ENCODE results near the gene ALLC. TPM values are rescaled to one million over a fixed set of nuclear protein-coding genes. Genes with fewer than 3 reads are reported as not detected.

The ALLC gene
- total and polyA plus RNA-seq, 7 donors: not detected

- no peak for ATAC-seq
- Histone ChIP-seq H3K4me3 (no peak overlapping the region), H3K4me1 (no peaks in the 10 kb centered on the region), H3K27ac (no peak overlapping the region), H3K36me3 (ENCODE audit: insufficient read depth in 1 of 2, low read depth in 1 of 2) (no peaks in the 10 kb centered on the region), H3K27me3 (ENCODE audit: insufficient read depth in 3 of 3, low read length in 2 of 3) (peaks cover 0 to 48% (median 11%) of the 10 kb centered on the region in 3 donors), H3K9me3 (no peaks in the 10 kb centered on the region)
- 66 to 79% (median 75%) methylated on average over 5 of the region's 5 CpGs for WGBS, 3 donors
- TF ChIP-seq, protein P1, sequence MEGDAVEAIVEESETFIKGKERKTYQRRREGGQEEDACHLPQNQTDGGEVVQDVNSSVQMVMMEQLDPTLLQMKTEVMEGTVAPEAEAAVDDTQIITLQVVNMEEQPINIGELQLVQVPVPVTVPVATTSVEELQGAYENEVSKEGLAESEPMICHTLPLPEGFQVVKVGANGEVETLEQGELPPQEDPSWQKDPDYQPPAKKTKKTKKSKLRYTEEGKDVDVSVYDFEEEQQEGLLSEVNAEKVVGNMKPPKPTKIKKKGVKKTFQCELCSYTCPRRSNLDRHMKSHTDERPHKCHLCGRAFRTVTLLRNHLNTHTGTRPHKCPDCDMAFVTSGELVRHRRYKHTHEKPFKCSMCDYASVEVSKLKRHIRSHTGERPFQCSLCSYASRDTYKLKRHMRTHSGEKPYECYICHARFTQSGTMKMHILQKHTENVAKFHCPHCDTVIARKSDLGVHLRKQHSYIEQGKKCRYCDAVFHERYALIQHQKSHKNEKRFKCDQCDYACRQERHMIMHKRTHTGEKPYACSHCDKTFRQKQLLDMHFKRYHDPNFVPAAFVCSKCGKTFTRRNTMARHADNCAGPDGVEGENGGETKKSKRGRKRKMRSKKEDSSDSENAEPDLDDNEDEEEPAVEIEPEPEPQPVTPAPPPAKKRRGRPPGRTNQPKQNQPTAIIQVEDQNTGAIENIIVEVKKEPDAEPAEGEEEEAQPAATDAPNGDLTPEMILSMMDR (IDR thresholded peaks at IDR 0.05): no peak
- no peak for DNase-seq
- intact Hi-C loops (cut with DNase I): no loop called here
Observed at GRCh38 chr2:3706892-3707291, 48.9 kb downstream of the ALLC start.

GRCh38 chr2:3708576-3708975 is 50.6 kb downstream of the ALLC start:
- Histone ChIP-seq H3K4me3 (no peak overlapping the region), H3K36me3 (ENCODE audit: insufficient read depth in 1 of 2, low read depth in 1 of 2) (no peaks in the 10 kb centered on the region), H3K27me3 (ENCODE audit: insufficient read depth in 3 of 3, low read length in 2 of 3) (peaks cover 0 to 32% (median 4%) of the 10 kb centered on the region in 3 donors), H3K4me1 (no peaks in the 10 kb centered on the region), H3K9me3 (no peaks in the 10 kb centered on the region), H3K27ac (no peak overlapping the region)
- TF ChIP-seq, protein P1 (IDR thresholded peaks at IDR 0.05): no peak
- DNase-seq (no peak), ATAC-seq (no peak)
- intact Hi-C loops (cut with DNase I): no loop called here
- WGBS, 3 donors: 46 to 53% (median 50%) methylated on average over 4 of the region's 4 CpGs

DNA sequence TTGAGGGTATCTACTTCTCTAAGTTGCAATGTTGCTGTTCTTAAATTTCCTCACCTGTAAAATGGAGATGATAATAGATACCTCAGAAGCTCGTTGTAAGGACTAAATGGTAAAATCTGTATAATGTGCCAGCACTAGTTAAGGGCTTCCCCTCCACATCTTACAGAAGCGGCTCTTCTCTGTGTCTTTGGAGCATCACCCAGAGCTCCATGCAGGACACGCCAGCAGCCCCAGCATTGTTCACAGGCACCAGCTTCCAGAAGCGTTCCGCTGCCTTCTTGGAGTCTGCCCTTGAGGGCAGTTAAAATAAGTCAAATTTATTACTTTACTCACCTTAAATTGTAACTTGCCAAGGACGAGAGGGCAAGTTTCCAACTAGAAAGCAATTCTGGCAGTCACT is 51.2 kb downstream of the ALLC start:
- ATAC-seq: no peak
- Histone ChIP-seq H3K36me3 (ENCODE audit: insufficient read depth in 1 of 2, low read depth in 1 of 2) (no peaks in the 10 kb centered on the region), H3K4me3 (no peak overlapping the region), H3K27ac (no peak overlapping the region), H3K4me1 (no peaks in the 10 kb centered on the region), H3K27me3 (ENCODE audit: insufficient read depth in 3 of 3, low read length in 2 of 3) (peaks cover 0 to 27% (median 1%) of the 10 kb centered on the region in 3 donors), H3K9me3 (no peaks in the 10 kb centered on the region)
- intact Hi-C loops (cut with DNase I): no loop called here
- DNase-seq: no peak
- 86 to 91% (median 90%) methylated on average over 6 of the region's 6 CpGs for WGBS, 3 donors
- TF ChIP-seq, protein P1 (IDR thresholded peaks at IDR 0.05): no peak

- peaks cover 0 to 12% (median 1%) of the 10 kb centered on the region in 3 donors for H3K27me3 ChIP-seq (ENCODE audit: insufficient read depth in 3 of 3, low read length in 2 of 3)
- no peak overlapping the region for H3K4me3 ChIP-seq
- 10 to 26% (median 19%) methylated on average over 3 of the region's 3 CpGs for WGBS, 3 donors
- H3K4me1 ChIP-seq: no peaks in the 10 kb centered on the region
- H3K9me3 ChIP-seq: no peaks in the 10 kb centered on the region
- TF ChIP-seq, protein P1 (IDR thresholded peaks at IDR 0.05): no peak
- DNase-seq: no peak
- H3K36me3 ChIP-seq (ENCODE audit: insufficient read depth in 1 of 2, low read depth in 1 of 2): no peaks in the 10 kb centered on the region
- H3K27ac ChIP-seq: no peak overlapping the region
- intact Hi-C loops (cut with DNase I): no loop called here
- ATAC-seq: no peak
Observed at GRCh38 chr2:3712424-3712823, 54.4 kb downstream of the ALLC start.

DNA sequence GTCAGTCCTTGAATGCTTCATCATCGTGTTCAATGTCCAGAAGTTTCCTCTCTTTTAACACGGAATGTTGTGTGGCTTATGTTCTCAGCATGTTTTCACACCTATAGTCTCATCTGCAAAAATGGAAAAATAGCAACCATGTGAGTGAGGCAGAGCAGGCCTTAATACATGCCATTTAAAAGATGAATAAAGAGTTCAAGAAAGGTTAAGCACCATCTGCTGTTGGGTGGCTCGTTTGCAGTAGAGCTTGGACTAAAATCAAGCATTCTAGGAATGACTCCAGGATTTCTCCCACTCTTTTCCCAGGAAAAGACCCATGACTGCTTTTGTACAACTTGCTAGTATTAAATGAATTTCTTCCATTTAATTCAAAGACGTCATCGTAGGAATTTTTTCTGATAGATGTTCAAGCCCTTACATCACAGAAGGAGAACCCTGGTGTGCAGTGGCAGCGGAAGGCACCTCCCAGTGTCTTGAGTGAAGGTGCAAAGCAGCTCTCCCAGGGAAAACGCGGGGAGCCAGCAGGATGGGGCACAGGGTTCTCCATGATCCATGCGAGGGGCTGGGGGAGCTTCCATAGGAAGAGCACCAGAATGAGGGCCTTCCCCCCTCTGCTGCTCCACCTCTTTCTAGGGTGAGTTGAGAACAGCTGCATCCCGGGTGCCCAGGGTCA is 55.0 kb downstream of the ALLC start:
- intact Hi-C loops (cut with DNase I): no loop called here
- no peaks in the 10 kb centered on the region for H3K36me3 ChIP-seq (ENCODE audit: insufficient read depth in 1 of 2, low read depth in 1 of 2)
- WGBS, 3 donors: 30 to 40% (median 37%) methylated on average over 10 of the region's 10 CpGs
- no peaks in the 10 kb centered on the region for H3K4me1 ChIP-seq
- ATAC-seq (no peak), DNase-seq (no peak)
- H3K27ac ChIP-seq: no peak overlapping the region
- TF ChIP-seq, protein P1 (IDR thresholded peaks at IDR 0.05): no peak
- H3K4me3 ChIP-seq: no peak overlapping the region
- H3K27me3 ChIP-seq (ENCODE audit: insufficient read depth in 3 of 3, low read length in 2 of 3): peaks cover 0 to 12% (median 1%) of the 10 kb centered on the region in 3 donors
- no peaks in the 10 kb centered on the region for H3K9me3 ChIP-seq

Measured in psoas muscle (tissue), 8 donors.